ENCODE data around the gene DNAAF1. TPM values are rescaled to one million over a fixed set of nuclear protein-coding genes. Genes with fewer than 3 reads are reported as not detected.

DNAAF1 gene
- total RNA-seq, 2 donors from 2014 or later: not detected

- DNase-seq: no peak
- ATAC-seq: no peak
- intact Hi-C loops (cut with DNase I): no loop called here
Observed at GRCh38 chr16:84119368-84119767, 25.7 kb upstream of the DNAAF1 start.

GRCh38 chr16:84120023-84120422 lies 25.1 kb upstream of the DNAAF1 start:
- ATAC-seq (no peak), DNase-seq (no peak)
- intact Hi-C loops (cut with DNase I): no loop called here

- DNase-seq: no peak
- intact Hi-C loops (cut with DNase I): no loop called here
- no peak for ATAC-seq
Observed at GRCh38 chr16:84121007-84121406, 24.1 kb upstream of the DNAAF1 start.

- DNase-seq (no peak), ATAC-seq (no peak)
- intact Hi-C loops (cut with DNase I): no loop called here
Observed at GRCh38 chr16:84124257-84125073, 20.6 kb upstream of the DNAAF1 start.

GRCh38 chr16:84131117-84131516 lies 14.0 kb upstream of the DNAAF1 start:
- no peak for ATAC-seq
- DNase-seq: no peak
- intact Hi-C loops (cut with DNase I): no loop called here

GRCh38 chr16:84132527-84133285 lies 12.4 kb upstream of the DNAAF1 start:
- no peak for ATAC-seq
- DNase-seq: no peak
- intact Hi-C loops (cut with DNase I): no loop called here

GRCh38 chr16:84136331-84137125 lies 8.6 kb upstream of the DNAAF1 start:
- intact Hi-C loops (cut with DNase I): no loop called here

GRCh38 chr16:84137287-84137686 lies 7.8 kb upstream of the DNAAF1 start:
- ATAC-seq (peak in 1 of 2 donors; percentile 13), DNase-seq (no peak)
- intact Hi-C loops (cut with DNase I): no loop called here

More at GRCh38 chr16:84136331-84137125, 8.6 kb upstream of the DNAAF1 start:
- ATAC-seq (no peak), DNase-seq (no peak)

- ATAC-seq (no peak), DNase-seq (no peak)
- intact Hi-C loops (cut with DNase I): no loop called here
Observed at GRCh38 chr16:84137769-84138357, 7.2 kb upstream of the DNAAF1 start.

GRCh38 chr16:84138500-84138823 lies 6.6 kb upstream of the DNAAF1 start:
- intact Hi-C loops (cut with DNase I): no loop called here
- no peak for ATAC-seq
- no peak for DNase-seq

GRCh38 chr16:84138824-84139627 lies 6.1 kb upstream of the DNAAF1 start:
- ATAC-seq: peak; percentile 62 to 90
- DNase-seq: no peak
- intact Hi-C loops (cut with DNase I): no loop called here

GRCh38 chr16:84139628-84140258 lies 5.4 kb upstream of the DNAAF1 start:
- ATAC-seq: no peak
- no peak for DNase-seq
- intact Hi-C loops (cut with DNase I): no loop called here

- intact Hi-C loops (cut with DNase I): no loop called here
- ATAC-seq (no peak), DNase-seq (no peak)
Observed at GRCh38 chr16:84141143-84141670, 3.9 kb upstream of the DNAAF1 start.

- ATAC-seq: no peak
- no peak for DNase-seq
- intact Hi-C loops (cut with DNase I): no loop called here
Observed at GRCh38 chr16:84143081-84143480, 2.0 kb upstream of the DNAAF1 start.

GRCh38 chr16:84143784-84144199 lies 1.3 kb upstream of the DNAAF1 start:
- DNase-seq: no peak
- intact Hi-C loops (cut with DNase I): no loop called here
- ATAC-seq: no peak

GRCh38 chr16:84144209-84144858 lies 774 bp upstream of the DNAAF1 start:
- peak; percentile 57 to 58 for ATAC-seq
- intact Hi-C loops (cut with DNase I): no loop called here
- peak; percentile 36 for DNase-seq

GRCh38 chr16:84150926-84151325 lies 5.8 kb downstream of the DNAAF1 start:
- ATAC-seq (no peak), DNase-seq (no peak)
- intact Hi-C loops (cut with DNase I): no loop called here
